Measurements from ENCODE around the gene PDCD1.

DNA sequence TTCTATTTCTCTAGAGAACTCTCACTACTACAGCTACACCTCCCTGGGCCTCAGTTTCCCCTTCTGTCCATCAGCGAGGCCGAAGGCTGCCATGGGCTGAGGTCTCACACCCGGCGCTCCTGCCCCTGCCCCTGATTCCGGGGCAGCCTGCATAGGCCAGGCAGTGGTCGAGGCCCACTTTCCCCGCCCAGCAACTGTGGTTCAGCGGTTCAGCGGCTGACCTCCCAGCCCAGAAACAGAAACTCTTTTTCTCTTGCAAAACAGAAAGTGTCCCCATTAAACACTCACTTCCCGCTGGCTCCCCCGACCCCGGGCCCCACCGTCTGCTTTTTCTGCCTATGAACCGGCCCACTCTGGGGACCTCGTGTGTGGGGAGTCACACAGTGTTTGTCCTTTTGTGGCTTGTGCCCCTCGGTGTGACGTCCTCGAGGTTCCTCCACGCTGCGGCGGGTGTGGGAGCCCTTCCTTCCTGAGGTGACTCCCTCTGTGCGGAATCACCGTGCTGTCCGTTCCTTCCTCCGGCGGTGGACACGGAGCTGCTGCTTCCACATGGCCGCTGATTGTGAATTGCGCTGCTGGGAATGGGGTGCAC lies 16.0 kb downstream of the PDCD1 start:
- TF ChIP-seq, protein P1, sequence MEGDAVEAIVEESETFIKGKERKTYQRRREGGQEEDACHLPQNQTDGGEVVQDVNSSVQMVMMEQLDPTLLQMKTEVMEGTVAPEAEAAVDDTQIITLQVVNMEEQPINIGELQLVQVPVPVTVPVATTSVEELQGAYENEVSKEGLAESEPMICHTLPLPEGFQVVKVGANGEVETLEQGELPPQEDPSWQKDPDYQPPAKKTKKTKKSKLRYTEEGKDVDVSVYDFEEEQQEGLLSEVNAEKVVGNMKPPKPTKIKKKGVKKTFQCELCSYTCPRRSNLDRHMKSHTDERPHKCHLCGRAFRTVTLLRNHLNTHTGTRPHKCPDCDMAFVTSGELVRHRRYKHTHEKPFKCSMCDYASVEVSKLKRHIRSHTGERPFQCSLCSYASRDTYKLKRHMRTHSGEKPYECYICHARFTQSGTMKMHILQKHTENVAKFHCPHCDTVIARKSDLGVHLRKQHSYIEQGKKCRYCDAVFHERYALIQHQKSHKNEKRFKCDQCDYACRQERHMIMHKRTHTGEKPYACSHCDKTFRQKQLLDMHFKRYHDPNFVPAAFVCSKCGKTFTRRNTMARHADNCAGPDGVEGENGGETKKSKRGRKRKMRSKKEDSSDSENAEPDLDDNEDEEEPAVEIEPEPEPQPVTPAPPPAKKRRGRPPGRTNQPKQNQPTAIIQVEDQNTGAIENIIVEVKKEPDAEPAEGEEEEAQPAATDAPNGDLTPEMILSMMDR (conservative IDR thresholded peaks at IDR 0.05; ENCODE audit: low read depth, low read length) = no peak
- TF ChIP-seq EZH2phosphoT487 (IDR thresholded peaks at IDR 0.05; ENCODE audit: borderline replicate concordance, low read length) = no peak

Measured in PC-3 (cell line).